IMR-90 (cell line): Measurements from ENCODE around the gene NPHP4.

ENCODE experiments used
- MAFK ChIP-seq: IDR thresholded peaks from 2 replicates; pipeline ENCODE4 v1.6.1; 2012; ENCODE audit warnings: low read depth, low read length, improper control_type of control experiment
- TF ChIP-seq, protein P1 (sequence below): conservative IDR thresholded peaks from 2 replicates; pipeline ENCODE4 v1.5.1; 2012; ENCODE audit warnings: mild to moderate bottlenecking, low read depth, low read length, improper control_type of control experiment

DNA sequence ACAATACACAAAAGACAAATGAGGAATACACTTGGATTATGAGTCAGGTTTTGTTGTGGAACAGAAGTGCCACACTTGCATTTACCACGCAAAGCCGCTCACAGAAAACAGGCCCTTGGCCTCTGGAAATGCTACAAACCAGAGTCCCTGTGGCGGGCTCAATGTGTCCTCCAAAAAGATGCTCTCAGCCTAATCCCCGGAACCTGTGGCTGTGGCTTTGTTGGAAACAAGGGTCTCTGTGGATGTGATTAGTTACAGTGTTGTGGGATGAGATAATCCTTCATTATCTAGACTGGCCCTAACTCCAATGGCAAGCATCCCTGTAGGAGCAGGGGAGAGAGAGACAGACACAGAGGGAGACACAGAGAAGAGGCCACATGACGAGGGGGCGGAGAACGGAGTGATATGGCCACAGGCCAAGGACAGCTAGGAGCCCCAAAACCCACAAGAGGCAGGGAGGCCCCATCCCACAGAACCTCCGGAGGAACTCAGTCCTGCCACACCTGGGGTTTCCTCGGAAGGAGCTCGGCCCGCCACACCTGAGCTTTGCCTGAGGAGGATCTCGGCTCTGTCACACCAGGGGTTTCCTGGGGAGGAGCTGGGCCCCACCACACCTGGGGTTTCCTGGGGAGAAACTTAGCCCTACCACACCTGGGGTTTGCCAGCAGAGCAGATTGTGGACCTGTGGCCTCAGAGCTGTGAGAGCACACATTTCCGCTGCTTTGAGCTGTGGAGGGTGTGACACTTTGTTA lies 55.4 kb downstream of the NPHP4 start:
- TF ChIP-seq MAFK: no peak
- TF ChIP-seq, protein P1, sequence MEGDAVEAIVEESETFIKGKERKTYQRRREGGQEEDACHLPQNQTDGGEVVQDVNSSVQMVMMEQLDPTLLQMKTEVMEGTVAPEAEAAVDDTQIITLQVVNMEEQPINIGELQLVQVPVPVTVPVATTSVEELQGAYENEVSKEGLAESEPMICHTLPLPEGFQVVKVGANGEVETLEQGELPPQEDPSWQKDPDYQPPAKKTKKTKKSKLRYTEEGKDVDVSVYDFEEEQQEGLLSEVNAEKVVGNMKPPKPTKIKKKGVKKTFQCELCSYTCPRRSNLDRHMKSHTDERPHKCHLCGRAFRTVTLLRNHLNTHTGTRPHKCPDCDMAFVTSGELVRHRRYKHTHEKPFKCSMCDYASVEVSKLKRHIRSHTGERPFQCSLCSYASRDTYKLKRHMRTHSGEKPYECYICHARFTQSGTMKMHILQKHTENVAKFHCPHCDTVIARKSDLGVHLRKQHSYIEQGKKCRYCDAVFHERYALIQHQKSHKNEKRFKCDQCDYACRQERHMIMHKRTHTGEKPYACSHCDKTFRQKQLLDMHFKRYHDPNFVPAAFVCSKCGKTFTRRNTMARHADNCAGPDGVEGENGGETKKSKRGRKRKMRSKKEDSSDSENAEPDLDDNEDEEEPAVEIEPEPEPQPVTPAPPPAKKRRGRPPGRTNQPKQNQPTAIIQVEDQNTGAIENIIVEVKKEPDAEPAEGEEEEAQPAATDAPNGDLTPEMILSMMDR: no peak
